ENCODE results near the gene NDST1. TPM values are rescaled to one million over a fixed set of nuclear protein-coding genes. Genes with fewer than 3 reads are reported as not detected.

Gene NDST1
- total and polyA plus RNA-seq, 2 of the 8 experiments (the other 6 are each of a cell fraction or from before 2014, with no cell fraction given): 27.0 to 72.0 TPM

DNA sequence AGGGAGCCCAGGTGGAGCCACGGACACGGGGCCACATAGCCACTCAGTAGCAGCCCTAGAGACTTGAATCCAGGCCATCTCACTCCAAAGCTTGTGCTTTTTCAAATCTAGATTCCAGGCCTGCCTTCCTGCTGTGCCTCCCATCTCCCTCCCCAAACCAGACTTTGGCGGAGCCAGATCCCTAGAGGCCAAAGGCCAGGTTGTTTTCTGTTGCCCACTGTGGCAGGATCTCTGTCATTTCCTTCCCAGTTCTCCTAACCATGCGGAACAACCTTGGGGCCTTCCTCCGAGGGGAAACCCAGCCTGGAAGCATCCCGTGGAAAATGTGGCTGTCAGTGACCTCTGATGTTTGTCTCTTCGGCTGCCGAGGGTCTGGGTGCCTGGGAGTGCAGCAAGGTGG is 42.0 kb upstream of the NDST1 start (continued):
- TF ChIP-seq FOSL1 (IDR thresholded peaks at IDR 0.05; ENCODE audit: insufficient read depth, low read depth, low read length): no peak
- TF ChIP-seq BCL11A (IDR thresholded peaks at IDR 0.05; ENCODE audit: low read depth in 2 of 2, low read length in 2 of 2): no peak
- TF ChIP-seq PHF8 (conservative IDR thresholded peaks at IDR 0.05; ENCODE audit: low read depth, low read length): no peak
- no peak for TF ChIP-seq SP1 (IDR thresholded peaks at IDR 0.05; ENCODE audit: low read depth, low read length)
- TF ChIP-seq, protein P1, sequence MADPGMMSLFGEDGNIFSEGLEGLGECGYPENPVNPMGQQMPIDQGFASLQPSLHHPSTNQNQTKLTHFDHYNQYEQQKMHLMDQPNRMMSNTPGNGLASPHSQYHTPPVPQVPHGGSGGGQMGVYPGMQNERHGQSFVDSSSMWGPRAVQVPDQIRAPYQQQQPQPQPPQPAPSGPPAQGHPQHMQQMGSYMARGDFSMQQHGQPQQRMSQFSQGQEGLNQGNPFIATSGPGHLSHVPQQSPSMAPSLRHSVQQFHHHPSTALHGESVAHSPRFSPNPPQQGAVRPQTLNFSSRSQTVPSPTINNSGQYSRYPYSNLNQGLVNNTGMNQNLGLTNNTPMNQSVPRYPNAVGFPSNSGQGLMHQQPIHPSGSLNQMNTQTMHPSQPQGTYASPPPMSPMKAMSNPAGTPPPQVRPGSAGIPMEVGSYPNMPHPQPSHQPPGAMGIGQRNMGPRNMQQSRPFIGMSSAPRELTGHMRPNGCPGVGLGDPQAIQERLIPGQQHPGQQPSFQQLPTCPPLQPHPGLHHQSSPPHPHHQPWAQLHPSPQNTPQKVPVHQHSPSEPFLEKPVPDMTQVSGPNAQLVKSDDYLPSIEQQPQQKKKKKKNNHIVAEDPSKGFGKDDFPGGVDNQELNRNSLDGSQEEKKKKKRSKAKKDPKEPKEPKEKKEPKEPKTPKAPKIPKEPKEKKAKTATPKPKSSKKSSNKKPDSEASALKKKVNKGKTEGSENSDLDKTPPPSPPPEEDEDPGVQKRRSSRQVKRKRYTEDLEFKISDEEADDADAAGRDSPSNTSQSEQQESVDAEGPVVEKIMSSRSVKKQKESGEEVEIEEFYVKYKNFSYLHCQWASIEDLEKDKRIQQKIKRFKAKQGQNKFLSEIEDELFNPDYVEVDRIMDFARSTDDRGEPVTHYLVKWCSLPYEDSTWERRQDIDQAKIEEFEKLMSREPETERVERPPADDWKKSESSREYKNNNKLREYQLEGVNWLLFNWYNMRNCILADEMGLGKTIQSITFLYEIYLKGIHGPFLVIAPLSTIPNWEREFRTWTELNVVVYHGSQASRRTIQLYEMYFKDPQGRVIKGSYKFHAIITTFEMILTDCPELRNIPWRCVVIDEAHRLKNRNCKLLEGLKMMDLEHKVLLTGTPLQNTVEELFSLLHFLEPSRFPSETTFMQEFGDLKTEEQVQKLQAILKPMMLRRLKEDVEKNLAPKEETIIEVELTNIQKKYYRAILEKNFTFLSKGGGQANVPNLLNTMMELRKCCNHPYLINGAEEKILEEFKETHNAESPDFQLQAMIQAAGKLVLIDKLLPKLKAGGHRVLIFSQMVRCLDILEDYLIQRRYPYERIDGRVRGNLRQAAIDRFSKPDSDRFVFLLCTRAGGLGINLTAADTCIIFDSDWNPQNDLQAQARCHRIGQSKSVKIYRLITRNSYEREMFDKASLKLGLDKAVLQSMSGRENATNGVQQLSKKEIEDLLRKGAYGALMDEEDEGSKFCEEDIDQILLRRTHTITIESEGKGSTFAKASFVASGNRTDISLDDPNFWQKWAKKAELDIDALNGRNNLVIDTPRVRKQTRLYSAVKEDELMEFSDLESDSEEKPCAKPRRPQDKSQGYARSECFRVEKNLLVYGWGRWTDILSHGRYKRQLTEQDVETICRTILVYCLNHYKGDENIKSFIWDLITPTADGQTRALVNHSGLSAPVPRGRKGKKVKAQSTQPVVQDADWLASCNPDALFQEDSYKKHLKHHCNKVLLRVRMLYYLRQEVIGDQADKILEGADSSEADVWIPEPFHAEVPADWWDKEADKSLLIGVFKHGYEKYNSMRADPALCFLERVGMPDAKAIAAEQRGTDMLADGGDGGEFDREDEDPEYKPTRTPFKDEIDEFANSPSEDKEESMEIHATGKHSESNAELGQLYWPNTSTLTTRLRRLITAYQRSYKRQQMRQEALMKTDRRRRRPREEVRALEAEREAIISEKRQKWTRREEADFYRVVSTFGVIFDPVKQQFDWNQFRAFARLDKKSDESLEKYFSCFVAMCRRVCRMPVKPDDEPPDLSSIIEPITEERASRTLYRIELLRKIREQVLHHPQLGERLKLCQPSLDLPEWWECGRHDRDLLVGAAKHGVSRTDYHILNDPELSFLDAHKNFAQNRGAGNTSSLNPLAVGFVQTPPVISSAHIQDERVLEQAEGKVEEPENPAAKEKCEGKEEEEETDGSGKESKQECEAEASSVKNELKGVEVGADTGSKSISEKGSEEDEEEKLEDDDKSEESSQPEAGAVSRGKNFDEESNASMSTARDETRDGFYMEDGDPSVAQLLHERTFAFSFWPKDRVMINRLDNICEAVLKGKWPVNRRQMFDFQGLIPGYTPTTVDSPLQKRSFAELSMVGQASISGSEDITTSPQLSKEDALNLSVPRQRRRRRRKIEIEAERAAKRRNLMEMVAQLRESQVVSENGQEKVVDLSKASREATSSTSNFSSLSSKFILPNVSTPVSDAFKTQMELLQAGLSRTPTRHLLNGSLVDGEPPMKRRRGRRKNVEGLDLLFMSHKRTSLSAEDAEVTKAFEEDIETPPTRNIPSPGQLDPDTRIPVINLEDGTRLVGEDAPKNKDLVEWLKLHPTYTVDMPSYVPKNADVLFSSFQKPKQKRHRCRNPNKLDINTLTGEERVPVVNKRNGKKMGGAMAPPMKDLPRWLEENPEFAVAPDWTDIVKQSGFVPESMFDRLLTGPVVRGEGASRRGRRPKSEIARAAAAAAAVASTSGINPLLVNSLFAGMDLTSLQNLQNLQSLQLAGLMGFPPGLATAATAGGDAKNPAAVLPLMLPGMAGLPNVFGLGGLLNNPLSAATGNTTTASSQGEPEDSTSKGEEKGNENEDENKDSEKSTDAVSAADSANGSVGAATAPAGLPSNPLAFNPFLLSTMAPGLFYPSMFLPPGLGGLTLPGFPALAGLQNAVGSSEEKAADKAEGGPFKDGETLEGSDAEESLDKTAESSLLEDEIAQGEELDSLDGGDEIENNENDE (IDR thresholded peaks at IDR 0.05; ENCODE audit: insufficient replicate concordance, low read length): no peak
